H1 (cell line): ENCODE measurements around the gene B3GALT4.

Experiments used
- CHD2 ChIP-seq: IDR thresholded peaks from 2 replicates; pipeline ENCODE4 v1.6.1; 2012; ENCODE audit warnings: low read length, improper control_type of control experiment
- CTCF ChIP-seq, 3 experiments: IDR thresholded peaks; 1 replicate in 2 of 3; 2 replicates in 1 of 3; pipeline versions ENCODE4 v1.5.1 to v1.6.1; 2011; ENCODE audit warnings: low read length in 3 of 3, mild to moderate bottlenecking in 3 of 3, inconsistent platforms in 2 of 3, low read depth in 1 of 3, moderate library complexity in 1 of 3; ENCODE audit not compliant: insufficient read depth in 1 of 3; ENCODE audit errors: control extremely low read depth in 1 of 3
- GABPA ChIP-seq: IDR thresholded peaks from 2 replicates; pipeline ENCODE4 v1.6.1; 2011; ENCODE audit warnings: mild to moderate bottlenecking, low read length, moderate library complexity, borderline replicate concordance; ENCODE audit not compliant: insufficient read depth
- HDAC6 ChIP-seq: IDR thresholded peaks from one replicate; pipeline ENCODE4 v1.7.1; 2012; ENCODE audit warnings: low read depth, mild to moderate bottlenecking, inconsistent platforms, low read length, moderate library complexity
- POLR2A ChIP-seq, 2 experiments: IDR thresholded peaks; 1 replicate in 1 of 2; 2 replicates in 1 of 2; pipeline ENCODE4 v1.6.1; 2011; ENCODE audit warnings: low read depth in 2 of 2, low read length in 2 of 2, mild to moderate bottlenecking in 2 of 2; ENCODE audit errors: control extremely low read depth in 1 of 2
- POLR2AphosphoS5 ChIP-seq: IDR thresholded peaks from 2 replicates; pipeline ENCODE4 v1.6.1; 2011; ENCODE audit warnings: low read depth, low read length
- RXRA ChIP-seq: IDR thresholded peaks from 2 replicates; pipeline ENCODE4 v1.6.1; 2011; ENCODE audit warnings: low read depth, mild to moderate bottlenecking, low read length, moderate library complexity; ENCODE audit not compliant: insufficient read depth
- SIN3A ChIP-seq, 2 experiments: IDR thresholded peaks in 1 of 2; conservative IDR thresholded peaks in 1 of 2; 2 replicates each; pipeline ENCODE4 v1.6.1; 2011 to 2012; ENCODE audit warnings: low read length in 2 of 2, improper control_type of control experiment in 1 of 2, low read depth in 1 of 2, mild to moderate bottlenecking in 1 of 2
- SIX5 ChIP-seq: IDR thresholded peaks from 2 replicates; pipeline ENCODE4 v1.6.1; 2011; ENCODE audit warnings: mild to moderate bottlenecking, low read depth, low read length
- SP1 ChIP-seq: IDR thresholded peaks from 2 replicates; pipeline ENCODE4 v1.6.1; 2011; ENCODE audit warnings: low read depth, low read length
- USF2 ChIP-seq: IDR thresholded peaks from 2 replicates; pipeline ENCODE4 v1.6.1; 2011; ENCODE audit warnings: low read length, improper control_type of control experiment
- YY1 ChIP-seq: IDR thresholded peaks from 2 replicates; pipeline ENCODE4 v1.6.1; 2011; ENCODE audit warnings: low read depth, mild to moderate bottlenecking, low read length
- TF ChIP-seq, protein P1 (sequence below): IDR thresholded peaks from 2 replicates; pipeline ENCODE4 v1.6.1; 2011; ENCODE audit warnings: low read depth, mild to moderate bottlenecking, low read length; ENCODE audit not compliant: insufficient read depth

DNA sequence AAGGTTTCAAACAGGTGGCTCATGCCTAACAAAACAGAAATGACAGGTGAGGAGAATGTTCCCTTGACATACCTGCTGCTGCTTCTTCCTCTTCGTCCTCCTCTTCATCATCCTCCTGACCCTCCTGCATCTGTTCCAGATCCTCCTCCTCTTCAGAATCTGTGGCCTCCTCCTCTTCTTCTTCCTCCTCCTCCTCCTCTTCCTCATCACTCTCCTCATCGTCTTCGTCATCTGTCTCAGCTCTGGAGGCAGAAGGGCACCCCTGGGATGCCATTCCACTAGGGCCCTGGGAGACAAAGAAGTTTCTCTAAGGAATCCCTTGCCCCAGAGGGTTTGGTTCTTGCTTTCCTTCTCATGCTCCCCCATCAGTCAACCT is 43.0 kb downstream of the B3GALT4 start:
- TF ChIP-seq USF2: no peak
- TF ChIP-seq RXRA: no peak
- TF ChIP-seq POLR2A (IDR thresholded peaks at IDR 0.05; ENCODE audit: control extremely low read depth in 1 of 2, low read depth in 2 of 2, low read length in 2 of 2): no peak
- TF ChIP-seq, protein P1, sequence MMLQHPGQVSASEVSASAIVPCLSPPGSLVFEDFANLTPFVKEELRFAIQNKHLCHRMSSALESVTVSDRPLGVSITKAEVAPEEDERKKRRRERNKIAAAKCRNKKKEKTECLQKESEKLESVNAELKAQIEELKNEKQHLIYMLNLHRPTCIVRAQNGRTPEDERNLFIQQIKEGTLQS: no peak
- TF ChIP-seq GABPA: no peak
- no peak for TF ChIP-seq POLR2AphosphoS5
- no peak for TF ChIP-seq YY1
- TF ChIP-seq HDAC6: no peak
- TF ChIP-seq SIN3A (conservative IDR thresholded peaks at IDR 0.05 in 1 of 2, IDR thresholded peaks at IDR 0.05 in 1 of 2; ENCODE audit: low read depth in 1 of 2, low read length in 2 of 2): no peak
- TF ChIP-seq CTCF (IDR thresholded peaks at IDR 0.05; ENCODE audit: control extremely low read depth in 1 of 3, insufficient read depth in 1 of 3, low read depth in 1 of 3, low read length in 3 of 3): no peak
- no peak for TF ChIP-seq CHD2
- no peak for TF ChIP-seq SP1
- TF ChIP-seq SIX5: no peak
